CD14-positive monocyte (primary cell): ENCODE results near the gene NDE1. TPM values are rescaled to one million over a fixed set of nuclear protein-coding genes. Genes with fewer than 3 reads are reported as not detected.

ENCODE experiments used
- DNase-seq, 3 donors: peaks; one replicate each; pipeline ENCODE4 v3.0.0-alpha.2; 2011 to 2022
- H2AFZ ChIP-seq: 2 replicates; pipeline ENCODE4 v1.6.0; 2012; ENCODE audit warnings: mild to moderate bottlenecking, low read depth, low read length, inconsistent platforms; ENCODE audit not compliant: insufficient read depth, poor library complexity, severe bottlenecking
- H3K27ac ChIP-seq, 2 donors: 1 replicate in 1 of 2; 2 replicates in 1 of 2; pipeline ENCODE4 v1.5.1; 2012 to 2013; ENCODE audit warnings: low read length in 2 of 2, control low read depth in 1 of 2, inconsistent platforms in 1 of 2, low read depth in 1 of 2, mild to moderate bottlenecking in 1 of 2
- H3K27me3 ChIP-seq, 2 donors: one replicate each; pipeline versions ENCODE4 v1.6.0 to v1.6.1; 2011 to 2013; ENCODE audit warnings: low read length in 2 of 2; ENCODE audit not compliant: control insufficient read depth in 2 of 2, insufficient read depth in 2 of 2
- H3K36me3 ChIP-seq, 2 donors: replicated peaks in 1 of 2; 1 replicate in 1 of 2; 2 replicates in 1 of 2; pipeline versions ENCODE4 v1.5.1 to v1.6.1; 2012 to 2013; ENCODE audit warnings: low read length in 2 of 2, control low read depth in 1 of 2, inconsistent platforms in 1 of 2, mild to moderate bottlenecking in 1 of 2; ENCODE audit not compliant: insufficient read depth in 2 of 2, control insufficient read depth in 1 of 2
- H3K4me1 ChIP-seq, 2 donors: 1 replicate in 1 of 2; 2 replicates in 1 of 2; pipeline versions ENCODE4 v1.5.1 to v1.6.1; 2012 to 2013; ENCODE audit warnings: low read length in 2 of 2, control low read depth in 1 of 2, inconsistent platforms in 1 of 2, mild to moderate bottlenecking in 1 of 2, moderate library complexity in 1 of 2; ENCODE audit not compliant: insufficient read depth in 2 of 2, control insufficient read depth in 1 of 2
- H3K4me2 ChIP-seq: replicated peaks from 2 replicates; pipeline ENCODE3; 2012; ENCODE audit warnings: low read length, moderate library complexity, mild to moderate bottlenecking; ENCODE audit not compliant: poor library complexity, severe bottlenecking; ENCODE audit errors: extremely low read depth
- H3K4me3 ChIP-seq, 3 experiments: fragments of 200-600 bp in 1 of 3; sonication (generic) in 1 of 3; replicated peaks in 1 of 3; 1 replicate in 2 of 3; 2 replicates in 1 of 3; pipeline ENCODE4 v1.5.1; 2011 to 2013; ENCODE audit warnings: low read length in 3 of 3, mild to moderate bottlenecking in 3 of 3, control low read depth in 2 of 3, low read depth in 2 of 3, inconsistent platforms in 1 of 3, moderate library complexity in 1 of 3
- H3K79me2 ChIP-seq: 2 replicates; pipeline ENCODE4 v1.6.0; 2012; ENCODE audit warnings: mild to moderate bottlenecking, control low read depth, inconsistent platforms, low read length, moderate library complexity; ENCODE audit not compliant: insufficient read depth
- H3K9ac ChIP-seq: 2 replicates; pipeline ENCODE4 v1.6.0; 2017; ENCODE audit warnings: low read length, mild to moderate bottlenecking; ENCODE audit not compliant: insufficient read depth, poor library complexity, severe bottlenecking
- H3K9me3 ChIP-seq, 2 donors: replicated peaks in 1 of 2; 1 replicate in 1 of 2; 2 replicates in 1 of 2; pipeline versions ENCODE4 v1.5.1 to v1.6.1; 2012 to 2013; ENCODE audit warnings: low read length in 2 of 2, control low read depth in 1 of 2; ENCODE audit not compliant: control insufficient read depth in 1 of 2, insufficient read depth in 1 of 2
- H4K20me1 ChIP-seq: 2 replicates; pipeline ENCODE4 v1.6.0; 2012; ENCODE audit warnings: mild to moderate bottlenecking, low read length, control low read depth, moderate library complexity; ENCODE audit not compliant: insufficient read depth
- H3K27ac Mint-ChIP-seq, 7 donors: one replicate each; pipeline ENCODE4 v1.8.0; 2020; ENCODE audit warnings: mild to moderate bottlenecking in 7 of 7, mixed read lengths in 7 of 7, moderate library complexity in 6 of 7, inconsistent platforms in 2 of 7
- H3K27me3 Mint-ChIP-seq, 3 donors: one replicate each; pipeline ENCODE4 v1.8.0; 2021 to 2022; ENCODE audit warnings: low read depth in 3 of 3, mild to moderate bottlenecking in 3 of 3, mixed read lengths in 3 of 3, moderate library complexity in 3 of 3, inconsistent platforms in 1 of 3
- H3K36me3 Mint-ChIP-seq, 2 donors: one replicate each; pipeline ENCODE4 v1.8.0; 2020; ENCODE audit warnings: mixed read lengths in 2 of 2, inconsistent platforms in 1 of 2, mild to moderate bottlenecking in 1 of 2
- H3K4me1 Mint-ChIP-seq: one replicate; pipeline ENCODE4 v1.8.0; 2020; ENCODE audit warnings: mild to moderate bottlenecking, mixed read lengths
- H3K4me3 Mint-ChIP-seq, 2 donors: one replicate each; pipeline ENCODE4 v1.8.0; 2020; ENCODE audit warnings: mild to moderate bottlenecking in 2 of 2, mixed read lengths in 2 of 2, moderate library complexity in 1 of 2
- H3K9me3 Mint-ChIP-seq, 7 donors: one replicate each; pipeline ENCODE4 v1.8.0; 2020 to 2022; ENCODE audit warnings: mixed read lengths in 7 of 7, mild to moderate bottlenecking in 6 of 7, moderate library complexity in 6 of 7, inconsistent platforms in 2 of 7
- WGBS: methylation state at CpG from one replicate; pipeline ENCODE4 v1.1.5; 2013; ENCODE audit warnings: missing lambda C conversion rate; ENCODE audit not compliant: insufficient coverage; 5-methylcytosine and 5-hydroxymethylcytosine counted together
- intact Hi-C, 2 donors: fragments of 100-400 bp; cut with micrococcal nuclease; formaldehyde crosslinking; loops; one replicate each; pipeline versions ENCODE4 v1.15.0 to v1.15.1; 2023
- polyA plus RNA-seq, 3 donors: library from polyadenylated mRNA; depleted of rRNA in 1 of 3; unstranded in 2 of 3; stranded (reverse) in 1 of 3; fragments of 300-500 nt in 2 of 3; fragments of >200 nt in 1 of 3; fragmentation: Illumina TruSeq in 2 of 3; gene quantifications; 1 replicate in 2 of 3; 2 replicates in 1 of 3; pipeline ENCODE4 v1.2.3, GENCODE V29; 2012 to 2021
- TF ChIP-seq, protein P1 (sequence below): fragments of 200-600 bp; IDR thresholded peaks from one replicate; pipeline ENCODE4 v1.8.0; 2022; ENCODE audit warnings: antibody characterized with exemption, mild to moderate bottlenecking

The NDE1 gene
- polyA plus RNA-seq, 3 donors = 26.0 to 47.8 (median 28.0) TPM

- Histone ChIP-seq H3K27ac (peak overlapping the region; percentile 87 to 98), H3K79me2 (peaks cover 56% of the 10 kb centered on the region), H4K20me1 (peaks cover 44% of the 10 kb centered on the region), H2AFZ (peak overlapping the region; percentile 86), H3K4me2 (peak overlapping the region; percentile 86), H3K9ac (peak overlapping the region; percentile 91), H3K9me3 (no peaks in the 10 kb centered on the region), H3K27me3 (no peaks in the 10 kb centered on the region), H3K36me3 (peaks cover 21 to 24% of the 10 kb centered on the region in 2 donors), H3K4me3 (peak overlapping the region; percentile 60 to 88 (median 87)), H3K4me1 (peaks cover 19 to 27% of the 10 kb centered on the region in 2 donors)
- 59% methylated on average over 5 of the region's 15 CpGs for WGBS
- Mint-ChIP-seq H3K9me3 (no peaks in the 10 kb centered on the region), H3K27me3 (no peaks in the 10 kb centered on the region), H3K4me1 (peaks cover 23% of the 10 kb centered on the region), H3K27ac (peak overlapping the region; percentile 98 to 99 (median 99)), H3K4me3 (peak overlapping the region; percentile 92 to 93), H3K36me3 (peaks cover 24 to 34% of the 10 kb centered on the region in 2 donors)
- TF ChIP-seq, protein P1, sequence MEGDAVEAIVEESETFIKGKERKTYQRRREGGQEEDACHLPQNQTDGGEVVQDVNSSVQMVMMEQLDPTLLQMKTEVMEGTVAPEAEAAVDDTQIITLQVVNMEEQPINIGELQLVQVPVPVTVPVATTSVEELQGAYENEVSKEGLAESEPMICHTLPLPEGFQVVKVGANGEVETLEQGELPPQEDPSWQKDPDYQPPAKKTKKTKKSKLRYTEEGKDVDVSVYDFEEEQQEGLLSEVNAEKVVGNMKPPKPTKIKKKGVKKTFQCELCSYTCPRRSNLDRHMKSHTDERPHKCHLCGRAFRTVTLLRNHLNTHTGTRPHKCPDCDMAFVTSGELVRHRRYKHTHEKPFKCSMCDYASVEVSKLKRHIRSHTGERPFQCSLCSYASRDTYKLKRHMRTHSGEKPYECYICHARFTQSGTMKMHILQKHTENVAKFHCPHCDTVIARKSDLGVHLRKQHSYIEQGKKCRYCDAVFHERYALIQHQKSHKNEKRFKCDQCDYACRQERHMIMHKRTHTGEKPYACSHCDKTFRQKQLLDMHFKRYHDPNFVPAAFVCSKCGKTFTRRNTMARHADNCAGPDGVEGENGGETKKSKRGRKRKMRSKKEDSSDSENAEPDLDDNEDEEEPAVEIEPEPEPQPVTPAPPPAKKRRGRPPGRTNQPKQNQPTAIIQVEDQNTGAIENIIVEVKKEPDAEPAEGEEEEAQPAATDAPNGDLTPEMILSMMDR = no peak
- intact Hi-C loops = loop anchor here (2.0 to 10.0 kb wide), 5 partner anchors 31 to 1007 kb away; partner anchors contain the start of genes BFAR (in 1 of the 2), CEP20 (in 1 of the 2) and PARN (in 1 of the 2)
- no peak for DNase-seq
Observed at GRCh38 chr16:15641753-15642556, 8.1 kb upstream of the NDE1 start.

- peaks cover 17 to 27% of the 10 kb centered on the region in 2 donors for H3K36me3 Mint-ChIP-seq
- Histone ChIP-seq H2AFZ (peak overlapping the region; percentile 86), H3K27ac (peak overlapping the region; percentile 87 to 98), H3K27me3 (no peaks in the 10 kb centered on the region), H3K4me2 (peak overlapping the region; percentile 86), H3K9ac (peak overlapping the region; percentile 91), H3K79me2 (peaks cover 49% of the 10 kb centered on the region), H3K36me3 (peaks cover 15 to 18% of the 10 kb centered on the region in 2 donors), H3K4me1 (peaks cover 19 to 27% of the 10 kb centered on the region in 2 donors), H4K20me1 (peaks cover 38% of the 10 kb centered on the region), H3K4me3 (peak overlapping the region; percentile 60 to 88 (median 87)), H3K9me3 (no peaks in the 10 kb centered on the region)
- WGBS = 0% methylated on average over 19 of the region's 23 CpGs
- no peaks in the 10 kb centered on the region for H3K27me3 Mint-ChIP-seq
- no peaks in the 10 kb centered on the region for H3K9me3 Mint-ChIP-seq
- H3K27ac Mint-ChIP-seq = peak overlapping the region; percentile 98 to 99 (median 99)
- H3K4me3 Mint-ChIP-seq = peak overlapping the region; percentile 92 to 93
- TF ChIP-seq, protein P1 = peak; percentile 65
- peak; percentile 57 to 71 (median 70) for DNase-seq
- H3K4me1 Mint-ChIP-seq = peaks cover 23% of the 10 kb centered on the region
- intact Hi-C loops = loop anchor here (2.0 to 10.0 kb wide), 5 partner anchors 30 to 1008 kb away; partner anchors contain the start of genes BFAR (in 1 of the 2), CEP20 (in 1 of the 2) and PARN (in 1 of the 2)
Observed at GRCh38 chr16:15642557-15643047, 7.4 kb upstream of the NDE1 start.
